Activated CD4-positive, alpha-beta memory T cell treated with anti-CD3 and anti-CD28 coated beads for 36 hours (primary cell): ENCODE results near the gene POU2F1. TPM values are rescaled to one million over a fixed set of nuclear protein-coding genes. Genes with fewer than 3 reads are reported as not detected.

Experiments
- CTCF ChIA-PET: fragments of 350-600 bp; sonication (Branson Sonifier 250); formaldehyde crosslinking; loops from one replicate; lab custom pipeline; 2021; ENCODE audit warnings: antibody characterized with exemption, inconsistent platforms; lab: Charles Lee
- POLR2A ChIA-PET: fragments of 350-600 bp; sonication (Branson Sonifier 250); formaldehyde crosslinking; loops from one replicate; lab custom pipeline; 2021; ENCODE audit warnings: antibody characterized with exemption; lab: Charles Lee
- DNase-seq: peaks from one replicate; pipeline ENCODE4 v3.0.0-alpha.2; 2020
- H3K27ac Mint-ChIP-seq: one replicate; pipeline ENCODE4 v1.8.0; 2021; ENCODE audit warnings: mixed read lengths
- H3K27me3 Mint-ChIP-seq: one replicate; pipeline ENCODE4 v1.8.0; 2021; ENCODE audit warnings: mixed read lengths
- H3K36me3 Mint-ChIP-seq: one replicate; pipeline ENCODE4 v1.8.0; 2021; ENCODE audit warnings: mixed read lengths
- H3K4me1 Mint-ChIP-seq: one replicate; pipeline ENCODE4 v1.8.0; 2021; ENCODE audit warnings: low read depth, mixed read lengths
- H3K4me3 Mint-ChIP-seq: one replicate; pipeline ENCODE4 v1.8.0; 2021; ENCODE audit warnings: mild to moderate bottlenecking, mixed read lengths
- H3K9me3 Mint-ChIP-seq: one replicate; pipeline ENCODE4 v1.8.0; 2021; ENCODE audit warnings: mixed read lengths
- intact Hi-C: fragments of 100-400 bp; cut with micrococcal nuclease; formaldehyde crosslinking; loops from one replicate; pipeline ENCODE4 v1.15.1; 2023
- total RNA-seq, 2 experiments: library from RNA; stranded (reverse); gene quantifications; one replicate each; pipeline ENCODE4 v1.2.3, GENCODE V29; 2021

POU2F1 gene
- total RNA-seq, 2 experiments from 2014 or later = 17.7 to 20.1 TPM

- H3K27me3 Mint-ChIP-seq = no peaks in the 10 kb centered on the region
- H3K4me3 Mint-ChIP-seq = no peak overlapping the region
- ChIA-PET POLR2A (no interaction called here), CTCF (no interaction called here)
- H3K4me1 Mint-ChIP-seq = peaks cover 37% of the 10 kb centered on the region
- no peak for DNase-seq
- H3K9me3 Mint-ChIP-seq = peaks cover 9% of the 10 kb centered on the region
- peaks cover 33% of the 10 kb centered on the region for H3K36me3 Mint-ChIP-seq
- H3K27ac Mint-ChIP-seq = no peak overlapping the region
- intact Hi-C loops = no loop called here
These were observed 108.3 kb downstream of the POU2F1 start for GRCh38 chr1:167328816-167329483.

GRCh38 chr1:167330601-167331293 is 110.1 kb downstream of the POU2F1 start:
- peaks cover 29% of the 10 kb centered on the region for H3K36me3 Mint-ChIP-seq
- H3K27ac Mint-ChIP-seq = no peak overlapping the region
- no peaks in the 10 kb centered on the region for H3K9me3 Mint-ChIP-seq
- CTCF ChIA-PET = no interaction called here
- POLR2A ChIA-PET = no interaction called here
- H3K4me3 Mint-ChIP-seq = no peak overlapping the region
- peaks cover 37% of the 10 kb centered on the region for H3K4me1 Mint-ChIP-seq
- intact Hi-C loops = no loop called here
- H3K27me3 Mint-ChIP-seq = no peaks in the 10 kb centered on the region
- DNase-seq = no peak

- H3K4me3 Mint-ChIP-seq = no peak overlapping the region
- H3K27ac Mint-ChIP-seq = no peak overlapping the region
- H3K27me3 Mint-ChIP-seq = no peaks in the 10 kb centered on the region
- ChIA-PET CTCF (interaction anchor here (1.7 kb wide), 1 partner anchor 208 kb away, joined by 4 read pairs; no protein-coding TSS in a partner anchor), POLR2A (no interaction called here)
- H3K4me1 Mint-ChIP-seq = peaks cover 37% of the 10 kb centered on the region
- H3K36me3 Mint-ChIP-seq = peaks cover 26% of the 10 kb centered on the region
- no peak for DNase-seq
- intact Hi-C loops = no loop called here
- peaks cover 3% of the 10 kb centered on the region for H3K9me3 Mint-ChIP-seq
These were observed 111.0 kb downstream of the POU2F1 start for GRCh38 chr1:167331650-167332049.

GRCh38 chr1:167332503-167332902 is 111.8 kb downstream of the POU2F1 start:
- no peaks in the 10 kb centered on the region for H3K27me3 Mint-ChIP-seq
- DNase-seq = no peak
- POLR2A ChIA-PET = no interaction called here
- H3K4me3 Mint-ChIP-seq = no peak overlapping the region
- peaks cover 29% of the 10 kb centered on the region for H3K36me3 Mint-ChIP-seq
- H3K27ac Mint-ChIP-seq = no peak overlapping the region
- intact Hi-C loops = no loop called here
- CTCF ChIA-PET = interaction anchor here (1.7 kb wide), 1 partner anchor 207 kb away, joined by 4 read pairs; no protein-coding TSS in a partner anchor
- H3K9me3 Mint-ChIP-seq = peaks cover 3% of the 10 kb centered on the region
- H3K4me1 Mint-ChIP-seq = peaks cover 37% of the 10 kb centered on the region

GRCh38 chr1:167333124-167333523 is 112.4 kb downstream of the POU2F1 start:
- CTCF ChIA-PET = interaction anchor here (1.7 kb wide), 1 partner anchor 207 kb away, joined by 4 read pairs; no protein-coding TSS in a partner anchor
- POLR2A ChIA-PET = no interaction called here
- Mint-ChIP-seq H3K27ac (no peak overlapping the region), H3K36me3 (peaks cover 32% of the 10 kb centered on the region), H3K4me3 (no peak overlapping the region), H3K27me3 (no peaks in the 10 kb centered on the region), H3K4me1 (peaks cover 37% of the 10 kb centered on the region), H3K9me3 (peaks cover 3% of the 10 kb centered on the region)
- intact Hi-C loops = no loop called here
- DNase-seq = no peak

- H3K4me1 Mint-ChIP-seq = peaks cover 34% of the 10 kb centered on the region
- H3K9me3 Mint-ChIP-seq = peaks cover 5% of the 10 kb centered on the region
- no peak for DNase-seq
- peaks cover 35% of the 10 kb centered on the region for H3K36me3 Mint-ChIP-seq
- H3K4me3 Mint-ChIP-seq = no peak overlapping the region
- H3K27ac Mint-ChIP-seq = no peak overlapping the region
- CTCF ChIA-PET = no interaction called here
- intact Hi-C loops = no loop called here
- POLR2A ChIA-PET = no interaction called here
- no peaks in the 10 kb centered on the region for H3K27me3 Mint-ChIP-seq
These were observed 113.0 kb downstream of the POU2F1 start for GRCh38 chr1:167333703-167334102.

GRCh38 chr1:167339405-167339804 is 118.7 kb downstream of the POU2F1 start:
- Mint-ChIP-seq H3K27me3 (no peaks in the 10 kb centered on the region), H3K4me1 (no peaks in the 10 kb centered on the region), H3K27ac (no peak overlapping the region), H3K9me3 (peaks cover 5% of the 10 kb centered on the region), H3K4me3 (no peak overlapping the region), H3K36me3 (peaks cover 28% of the 10 kb centered on the region)
- intact Hi-C loops = no loop called here
- DNase-seq = no peak
- POLR2A ChIA-PET = interaction anchor here (1.1 kb wide), 1 partner anchor 31 kb away, joined by 3 read pairs; no protein-coding TSS in a partner anchor
- CTCF ChIA-PET = no interaction called here

GRCh38 chr1:167342846-167343245 is 122.2 kb downstream of the POU2F1 start:
- peaks cover 2% of the 10 kb centered on the region for H3K9me3 Mint-ChIP-seq
- no peaks in the 10 kb centered on the region for H3K27me3 Mint-ChIP-seq
- DNase-seq = no peak
- POLR2A ChIA-PET = no interaction called here
- intact Hi-C loops = loop anchor here (5.0 kb wide), 1 partner anchor 76 kb away; no protein-coding TSS in a partner anchor
- peaks cover 4% of the 10 kb centered on the region for H3K4me1 Mint-ChIP-seq
- H3K27ac Mint-ChIP-seq = no peak overlapping the region
- H3K36me3 Mint-ChIP-seq = peaks cover 9% of the 10 kb centered on the region
- H3K4me3 Mint-ChIP-seq = no peak overlapping the region
- CTCF ChIA-PET = interaction anchor here (1.0 to 2.3 kb wide), 5 partner anchors 9 to 176 kb away, joined by 3 to 13 read pairs (median 4); partner anchors contain the start of gene CD247

- intact Hi-C loops = loop anchor here (5.0 kb wide), 1 partner anchor 77 kb away; no protein-coding TSS in a partner anchor
- Mint-ChIP-seq H3K9me3 (no peaks in the 10 kb centered on the region), H3K27ac (no peak overlapping the region), H3K4me3 (no peak overlapping the region), H3K36me3 (peaks cover under 1% of the 10 kb centered on the region), H3K4me1 (peaks cover 4% of the 10 kb centered on the region), H3K27me3 (no peaks in the 10 kb centered on the region)
- ChIA-PET POLR2A (no interaction called here), CTCF (interaction anchor here (1.4 to 2.3 kb wide), 2 partner anchors 76 to 189 kb away, joined by 4 to 13 read pairs; no protein-coding TSS in a partner anchor)
- no peak for DNase-seq
These were observed 123.4 kb downstream of the POU2F1 start for GRCh38 chr1:167344112-167344511.

GRCh38 chr1:167344615-167345385 is 124.1 kb downstream of the POU2F1 start:
- POLR2A ChIA-PET = no interaction called here

GRCh38 chr1:167345386-167345733 is 124.7 kb downstream of the POU2F1 start:
- no peak for DNase-seq
- intact Hi-C loops = no loop called here
- Mint-ChIP-seq H3K36me3 (no peaks in the 10 kb centered on the region), H3K27ac (no peak overlapping the region), H3K4me3 (no peak overlapping the region), H3K4me1 (peaks cover 4% of the 10 kb centered on the region), H3K9me3 (no peaks in the 10 kb centered on the region), H3K27me3 (no peaks in the 10 kb centered on the region)
- CTCF ChIA-PET = no interaction called here
- POLR2A ChIA-PET = no interaction called here

More at GRCh38 chr1:167344615-167345385, 124.1 kb downstream of the POU2F1 start:
- DNase-seq = no peak
- CTCF ChIA-PET = interaction anchor here (1.4 to 2.3 kb wide), 2 partner anchors 77 to 189 kb away, joined by 4 to 13 read pairs; no protein-coding TSS in a partner anchor
- intact Hi-C loops = loop anchor here (5.0 kb wide), 1 partner anchor 77 kb away; no protein-coding TSS in a partner anchor
- peaks cover 4% of the 10 kb centered on the region for H3K4me1 Mint-ChIP-seq
- H3K36me3 Mint-ChIP-seq = no peaks in the 10 kb centered on the region
- H3K4me3 Mint-ChIP-seq = no peak overlapping the region
- no peaks in the 10 kb centered on the region for H3K27me3 Mint-ChIP-seq
- no peaks in the 10 kb centered on the region for H3K9me3 Mint-ChIP-seq
- no peak overlapping the region for H3K27ac Mint-ChIP-seq

GRCh38 chr1:167357305-167357704 is 136.6 kb downstream of the POU2F1 start:
- Mint-ChIP-seq H3K27me3 (no peaks in the 10 kb centered on the region), H3K36me3 (peaks cover 4% of the 10 kb centered on the region), H3K9me3 (peaks cover 4% of the 10 kb centered on the region), H3K4me3 (no peak overlapping the region), H3K4me1 (no peaks in the 10 kb centered on the region), H3K27ac (no peak overlapping the region)
- POLR2A ChIA-PET = no interaction called here
- CTCF ChIA-PET = no interaction called here
- no peak for DNase-seq
- intact Hi-C loops = no loop called here
